ENCODE data around the gene IDI2.

IDI2 gene

DNA sequence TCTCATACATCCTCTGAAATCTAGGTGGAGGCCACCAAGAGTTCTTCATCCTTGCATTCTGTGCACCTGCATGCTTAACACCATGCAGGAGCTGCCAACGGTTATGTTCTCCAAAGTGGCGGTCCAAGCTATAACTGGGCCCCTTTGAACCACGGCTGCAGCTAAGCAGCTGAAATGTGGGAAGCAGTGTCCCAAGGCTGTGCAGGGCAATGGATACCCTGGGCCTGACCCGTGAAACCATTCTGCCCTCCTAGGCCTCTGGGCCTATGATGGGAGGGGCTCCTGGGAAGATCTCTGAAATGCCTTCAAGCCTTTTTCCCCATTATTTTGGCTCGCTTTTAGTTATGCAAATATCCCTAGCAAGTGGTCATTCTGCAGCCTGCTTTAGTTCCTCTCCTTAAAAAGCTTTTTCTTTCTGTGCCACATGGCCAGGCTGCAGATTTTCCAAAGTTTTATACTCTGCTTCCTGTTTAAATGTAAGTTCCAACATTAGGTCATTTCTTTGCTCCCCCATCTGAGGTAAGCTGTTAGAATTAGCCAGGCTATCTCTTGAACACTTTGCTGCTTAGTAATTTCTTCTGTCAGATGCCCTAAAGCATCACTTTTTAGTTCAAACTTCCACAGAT is 45.1 kb downstream of the IDI2 start:
- DNase-seq (ENCODE audit: low read depth), result no peak

DNA sequence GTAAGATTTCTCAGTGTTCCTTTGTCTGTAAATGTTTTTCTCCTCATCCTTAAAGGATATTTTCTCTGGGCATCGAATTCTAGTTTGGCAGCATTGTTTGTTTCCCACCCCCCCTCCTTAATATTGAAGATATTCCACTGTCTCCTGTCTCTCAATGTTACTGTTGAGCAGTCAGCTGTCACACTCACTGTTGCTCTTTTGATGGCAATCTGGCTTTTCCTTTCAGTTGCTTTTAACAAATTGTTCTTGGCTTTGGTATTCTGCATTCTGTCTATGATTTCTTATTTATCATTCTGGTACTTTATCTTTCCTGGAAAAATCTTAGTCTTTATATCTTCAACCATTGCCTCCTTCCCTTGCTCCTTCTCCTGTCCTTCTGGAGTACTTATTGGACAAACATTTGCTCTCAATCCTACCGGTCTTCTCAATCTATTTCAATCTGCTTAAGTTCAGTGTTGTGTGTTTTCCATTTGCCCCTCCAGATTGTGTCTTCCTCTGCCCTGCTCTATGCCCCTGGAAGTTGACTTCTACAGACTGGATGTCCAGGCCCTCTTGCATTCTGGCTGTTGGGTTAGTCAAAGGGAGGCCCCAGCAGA is 46.7 kb downstream of the IDI2 start:
- DNase-seq (ENCODE audit: low read depth), result no peak

DNA sequence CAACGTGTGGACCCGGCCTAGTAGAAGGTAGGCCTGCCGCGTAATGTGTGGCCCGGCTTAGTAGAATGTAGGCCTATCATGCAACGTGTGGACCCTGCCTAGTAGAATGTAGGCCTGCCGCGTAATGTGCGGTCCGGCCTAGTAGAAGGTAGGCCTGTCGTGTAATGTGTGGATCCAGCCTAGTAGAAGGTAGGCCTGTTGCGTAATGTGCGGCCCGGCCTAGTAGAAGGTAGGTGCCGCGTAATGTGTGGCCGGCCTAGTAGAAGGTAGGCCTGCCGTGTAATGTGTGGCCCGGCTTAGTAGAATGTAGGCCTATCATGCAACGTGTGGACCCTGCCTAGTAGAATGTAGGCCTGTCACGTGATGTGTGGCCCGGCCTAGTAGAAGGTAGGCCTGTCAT is 49.3 kb downstream of the IDI2 start:
- no peak for DNase-seq (ENCODE audit: low read depth)

DNA sequence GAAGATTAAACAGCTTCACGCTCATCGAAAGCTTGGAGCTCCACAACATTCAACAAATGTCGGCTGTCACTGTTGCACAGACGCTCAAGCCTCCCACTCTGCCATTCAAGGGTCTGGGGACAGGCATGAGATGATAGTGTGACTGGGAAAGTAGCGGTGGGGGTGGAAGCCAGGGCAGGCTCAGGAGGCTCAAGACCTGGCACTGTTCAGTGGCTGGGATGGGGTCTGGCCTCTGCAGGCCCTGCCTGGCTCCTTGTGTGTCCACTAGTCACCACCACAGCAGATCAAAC is 50.9 kb downstream of the IDI2 start:
- DNase-seq (ENCODE audit: low read depth), result no peak

DNA sequence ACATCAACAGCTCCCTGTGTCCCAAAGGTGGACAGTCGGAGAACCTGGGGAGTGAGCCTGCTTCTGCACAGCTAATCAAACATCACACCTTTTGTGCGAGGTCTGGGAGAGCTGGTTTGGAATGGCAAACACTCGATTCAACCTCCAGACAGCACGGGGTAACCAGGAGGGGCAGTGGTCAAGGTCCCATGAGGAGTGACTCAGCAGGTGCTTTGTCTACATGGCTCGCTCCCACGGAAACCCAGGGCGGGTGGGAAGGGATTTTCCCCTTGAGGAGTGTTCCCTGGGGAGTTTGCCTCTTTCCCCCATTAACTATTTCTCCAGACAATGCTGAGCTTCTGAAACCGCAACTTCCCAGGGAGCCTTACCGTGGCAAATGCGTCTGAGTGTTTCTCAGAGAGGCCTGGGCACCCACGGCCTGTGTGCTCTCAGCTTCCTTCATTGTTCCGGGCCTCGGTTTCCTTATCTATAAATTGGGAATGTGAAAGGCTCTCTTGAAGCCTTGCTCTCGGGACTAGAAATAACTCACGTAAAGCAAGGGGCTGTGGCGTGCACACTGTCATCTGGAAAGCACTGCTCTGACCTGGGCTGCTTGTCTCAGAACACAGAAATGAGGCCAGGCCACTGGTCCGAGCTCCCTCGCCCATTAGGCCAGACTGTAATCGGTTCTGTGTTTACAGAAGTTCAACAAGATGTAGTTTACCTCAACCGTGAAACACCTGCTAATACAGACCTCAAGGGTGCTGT is 51.4 kb downstream of the IDI2 start:
- no peak for DNase-seq (ENCODE audit: low read depth)

DNA sequence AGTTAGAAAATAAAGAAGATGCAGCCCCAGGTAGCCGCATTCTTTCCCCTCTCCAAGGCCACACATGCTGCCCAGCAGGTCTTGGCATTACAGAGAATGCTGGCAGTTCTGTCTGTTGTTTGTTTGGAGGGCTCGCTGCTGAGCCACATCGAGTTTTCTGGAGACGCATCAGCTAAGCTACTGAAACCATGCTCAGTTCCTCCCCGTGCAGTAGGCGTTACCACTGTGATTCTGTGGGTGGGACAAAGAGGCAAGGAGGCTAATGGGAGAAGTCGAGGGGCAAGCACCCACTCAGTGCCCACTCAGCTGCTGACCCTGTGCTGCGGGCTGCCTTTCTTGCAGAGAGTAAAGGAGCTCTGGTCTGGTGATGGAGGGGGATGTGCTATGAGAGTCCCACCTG is 52.9 kb downstream of the IDI2 start:
- no peak for DNase-seq (ENCODE audit: low read depth)

DNA sequence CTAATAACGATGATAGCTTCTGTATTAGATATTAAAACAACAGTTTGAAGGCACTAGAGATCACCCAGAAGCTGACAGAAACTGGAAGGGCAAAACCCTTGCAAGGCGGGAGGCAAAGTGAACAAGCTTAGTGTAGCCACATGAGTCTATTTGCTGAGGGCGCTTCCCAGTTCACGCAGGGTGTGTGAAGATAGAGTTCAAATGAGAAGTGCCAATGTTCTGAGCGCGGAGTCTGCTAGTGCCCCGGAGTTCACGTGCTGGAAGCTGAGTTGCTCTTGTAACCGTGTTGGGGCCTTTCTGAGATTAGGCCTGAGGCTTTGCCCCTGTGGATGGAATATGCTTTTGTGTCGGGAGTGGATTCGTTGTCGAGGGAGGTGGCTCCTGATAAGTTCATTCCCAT is 54.0 kb downstream of the IDI2 start:
- DNase-seq (ENCODE audit: low read depth), result no peak

DNA sequence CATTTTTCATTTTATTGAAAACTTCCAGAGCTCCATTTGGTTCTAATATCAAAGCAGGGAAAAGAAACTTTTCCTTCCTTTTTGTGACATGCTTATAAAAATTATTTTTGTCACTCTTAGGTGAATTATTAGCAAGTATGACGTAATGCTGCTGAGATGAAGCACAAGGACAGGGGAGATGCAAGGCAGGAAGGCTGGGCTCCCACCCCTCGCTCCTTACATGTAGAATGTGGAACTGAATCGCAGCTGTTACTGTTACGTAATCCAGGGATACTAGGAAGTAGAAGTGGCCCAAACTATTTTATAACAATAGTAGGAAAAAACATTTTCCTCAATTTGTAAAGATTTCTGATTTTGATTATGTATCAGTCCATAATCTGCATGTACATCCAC is 54.5 kb downstream of the IDI2 start:
- peak; percentile 38 for DNase-seq (ENCODE audit: low read depth)

DNA sequence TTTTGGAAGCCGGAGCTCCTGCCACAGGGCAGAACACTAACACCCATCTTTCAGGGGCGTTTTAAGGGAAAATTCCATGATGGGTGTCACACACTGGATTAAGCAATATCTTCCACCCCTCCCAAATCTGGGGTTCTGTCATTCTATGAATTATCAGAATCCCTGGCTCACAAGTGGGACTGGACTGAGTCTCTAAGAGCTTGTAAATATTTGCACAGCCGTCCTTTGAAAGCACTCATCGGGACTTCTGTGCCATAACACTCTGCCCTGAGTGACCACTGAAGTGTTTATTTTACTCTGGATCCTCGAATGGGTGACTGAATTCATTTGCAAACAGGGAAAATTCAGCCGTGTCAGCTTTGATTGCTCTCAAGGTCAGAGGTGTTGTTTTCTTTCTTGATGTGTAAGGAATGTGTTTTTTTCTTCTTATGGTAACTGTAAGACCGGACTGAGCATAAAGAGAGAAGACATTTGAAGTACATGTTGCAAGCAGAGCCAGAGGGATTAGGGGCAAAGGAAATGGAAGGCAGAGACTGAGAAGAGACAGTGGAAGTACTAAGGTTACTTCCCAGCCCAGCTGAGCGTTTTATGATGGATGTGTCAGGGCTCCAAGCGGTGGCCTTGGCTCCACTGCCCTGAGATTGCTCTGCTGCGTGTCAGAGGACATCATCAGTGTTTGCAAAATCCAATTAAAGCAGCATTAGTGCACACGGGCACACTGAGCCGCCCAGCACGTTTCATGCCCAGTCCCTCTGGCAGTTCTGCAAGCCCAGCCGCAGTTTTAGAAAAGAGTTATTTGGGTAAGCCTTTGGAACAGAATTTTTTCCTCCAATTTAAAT is 55.1 kb downstream of the IDI2 start:
- peak; percentile 46 for DNase-seq (ENCODE audit: low read depth)

DNA sequence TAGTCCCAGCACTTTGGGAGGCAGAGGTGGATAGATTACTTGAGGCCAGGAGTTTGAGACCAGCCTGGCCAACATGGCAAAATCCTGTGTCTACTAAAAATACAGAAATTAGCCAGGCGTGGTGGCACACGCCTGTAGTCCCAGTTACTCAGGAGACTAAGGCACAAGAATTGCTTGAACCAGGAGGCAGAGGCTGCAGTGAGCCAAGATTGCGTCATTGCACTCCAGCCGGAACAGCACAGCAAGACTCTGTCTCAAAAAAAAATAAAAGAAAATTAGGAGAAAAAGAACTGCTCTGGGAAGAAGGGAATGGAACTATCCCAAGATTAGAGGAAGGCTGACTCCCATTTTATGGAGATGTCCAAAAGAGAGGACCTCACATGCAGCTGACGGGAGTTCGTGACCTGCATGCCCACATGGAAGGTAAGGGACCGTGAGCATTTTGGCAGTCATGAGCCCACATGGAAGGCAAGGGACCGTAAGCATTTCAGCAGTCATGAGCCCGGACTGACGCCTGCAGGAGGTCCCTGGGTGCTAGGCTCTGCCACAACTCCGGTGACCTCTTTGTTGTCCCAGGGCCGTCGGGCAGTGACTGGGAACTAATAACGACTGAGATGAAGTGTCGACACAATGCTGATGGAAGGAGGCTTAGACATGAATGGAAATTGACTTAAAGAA is 56.0 kb downstream of the IDI2 start:
- DNase-seq (ENCODE audit: low read depth), result no peak
